ENCODE measurements around the gene ATP6V0A4. TPM values are rescaled to one million over a fixed set of nuclear protein-coding genes. Genes with fewer than 3 reads are reported as not detected.
"Not testable (repeated sequence)": the region's sequence is repeated elsewhere in the genome, so short reads cannot be mapped to it uniquely, and the experiment has no call there.

The ATP6V0A4 gene
- total and polyA plus RNA-seq, 2 donors (not counting 1 experiment from before 2014, with no cell fraction given) = not detected

GRCh38 chr7:138698281-138698680, 99.7 kb downstream of the ATP6V0A4 start:
- H3K27me3 Mint-ChIP-seq = no peaks in the 10 kb centered on the region
- intact Hi-C loops (cut with micrococcal nuclease) = no loop called here
- H3K79me2 ChIP-seq (ENCODE audit: control insufficient read depth, insufficient read depth, low read length) = no peaks in the 10 kb centered on the region
- H3K9me3 ChIP-seq (ENCODE audit: control extremely low read depth in 1 of 3, control insufficient read depth in 2 of 3, insufficient read depth in 1 of 3, low read length in 2 of 3) = peaks cover 0 to 14% (median 0%) of the 10 kb centered on the region in 3 donors
- H3K4me3 ChIP-seq (ENCODE audit: control extremely low read depth in 1 of 5, extremely low read depth in 1 of 5, insufficient read depth in 1 of 5, low read depth in 2 of 5, low read length in 4 of 5) = no peak overlapping the region
- no peaks in the 10 kb centered on the region for H3K36me3 ChIP-seq (replicated peaks in 1 of 2; ENCODE audit: control extremely low read depth in 1 of 2, control insufficient read depth in 1 of 2, extremely low read depth in 1 of 2, insufficient read depth in 2 of 2, low read length in 1 of 2)
- ChIA-PET POLR2A (no interaction called here), CTCF (no interaction called here)
- ATAC-seq (ENCODE audit: low read depth) (no peak), DNase-seq (no peak)
- TF ChIP-seq EZH2 (IDR thresholded peaks at IDR 0.05; ENCODE audit: borderline replicate concordance, insufficient read depth, low read depth, low read length, poor library complexity, severe bottlenecking) = no peak
- TF ChIP-seq, protein P1, sequence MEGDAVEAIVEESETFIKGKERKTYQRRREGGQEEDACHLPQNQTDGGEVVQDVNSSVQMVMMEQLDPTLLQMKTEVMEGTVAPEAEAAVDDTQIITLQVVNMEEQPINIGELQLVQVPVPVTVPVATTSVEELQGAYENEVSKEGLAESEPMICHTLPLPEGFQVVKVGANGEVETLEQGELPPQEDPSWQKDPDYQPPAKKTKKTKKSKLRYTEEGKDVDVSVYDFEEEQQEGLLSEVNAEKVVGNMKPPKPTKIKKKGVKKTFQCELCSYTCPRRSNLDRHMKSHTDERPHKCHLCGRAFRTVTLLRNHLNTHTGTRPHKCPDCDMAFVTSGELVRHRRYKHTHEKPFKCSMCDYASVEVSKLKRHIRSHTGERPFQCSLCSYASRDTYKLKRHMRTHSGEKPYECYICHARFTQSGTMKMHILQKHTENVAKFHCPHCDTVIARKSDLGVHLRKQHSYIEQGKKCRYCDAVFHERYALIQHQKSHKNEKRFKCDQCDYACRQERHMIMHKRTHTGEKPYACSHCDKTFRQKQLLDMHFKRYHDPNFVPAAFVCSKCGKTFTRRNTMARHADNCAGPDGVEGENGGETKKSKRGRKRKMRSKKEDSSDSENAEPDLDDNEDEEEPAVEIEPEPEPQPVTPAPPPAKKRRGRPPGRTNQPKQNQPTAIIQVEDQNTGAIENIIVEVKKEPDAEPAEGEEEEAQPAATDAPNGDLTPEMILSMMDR (IDR thresholded peaks at IDR 0.05) = no peak
- no peak overlapping the region for H3K27ac ChIP-seq (ENCODE audit: low read length in 2 of 2)
- H3K9ac ChIP-seq (ENCODE audit: low read length) = no peak overlapping the region
- H3K9me3 Mint-ChIP-seq (ENCODE audit: insufficient read depth) = peaks cover 6% of the 10 kb centered on the region
- no peak overlapping the region for H3K4me3 Mint-ChIP-seq
- no peak overlapping the region for H3K27ac Mint-ChIP-seq
- no peaks in the 10 kb centered on the region for H4K20me1 ChIP-seq (ENCODE audit: control insufficient read depth, insufficient read depth, low read length, poor library complexity, severe bottlenecking)
- no peak overlapping the region for H2AFZ ChIP-seq (ENCODE audit: insufficient read depth, low read depth, low read length, poor library complexity, severe bottlenecking)
- no peaks in the 10 kb centered on the region for H3K4me1 ChIP-seq (ENCODE audit: control insufficient read depth in 2 of 2, insufficient read depth in 2 of 2, low read length in 2 of 2)
- no peak overlapping the region for H3K4me2 ChIP-seq (replicated peaks; ENCODE audit: low read depth, low read length, poor library complexity, severe bottlenecking)
- 92% methylated on average over 6 of the region's 7 CpGs for WGBS (ENCODE audit: insufficient coverage)
- H3K27me3 ChIP-seq (replicated peaks in 1 of 4; ENCODE audit: control extremely low read depth in 1 of 4, control insufficient read depth in 3 of 4, insufficient read depth in 4 of 4, low read length in 3 of 4) = no peaks in the 10 kb centered on the region
- no peaks in the 10 kb centered on the region for H3K4me1 Mint-ChIP-seq

- POLR2A ChIA-PET = no interaction called here
- no peaks in the 10 kb centered on the region for H3K4me1 Mint-ChIP-seq
- Histone ChIP-seq H3K4me3 (ENCODE audit: control extremely low read depth in 1 of 5, extremely low read depth in 1 of 5, insufficient read depth in 1 of 5, low read depth in 2 of 5, low read length in 4 of 5) (no peak overlapping the region), H3K9me3 (ENCODE audit: control extremely low read depth in 1 of 3, control insufficient read depth in 2 of 3, insufficient read depth in 1 of 3, low read length in 2 of 3) (peaks cover 0 to 14% (median 0%) of the 10 kb centered on the region in 3 donors), H3K36me3 (replicated peaks in 1 of 2; ENCODE audit: control extremely low read depth in 1 of 2, control insufficient read depth in 1 of 2, extremely low read depth in 1 of 2, insufficient read depth in 2 of 2, low read length in 1 of 2) (no peaks in the 10 kb centered on the region), H3K27me3 (replicated peaks in 1 of 4; ENCODE audit: control extremely low read depth in 1 of 4, control insufficient read depth in 3 of 4, insufficient read depth in 4 of 4, low read length in 3 of 4) (no peaks in the 10 kb centered on the region), H3K27ac (ENCODE audit: low read length in 2 of 2) (no peak overlapping the region), H3K79me2 (ENCODE audit: control insufficient read depth, insufficient read depth, low read length) (no peaks in the 10 kb centered on the region), H4K20me1 (ENCODE audit: control insufficient read depth, insufficient read depth, low read length, poor library complexity, severe bottlenecking) (no peaks in the 10 kb centered on the region), H3K4me2 (replicated peaks; ENCODE audit: low read depth, low read length, poor library complexity, severe bottlenecking) (no peak overlapping the region), H2AFZ (ENCODE audit: insufficient read depth, low read depth, low read length, poor library complexity, severe bottlenecking) (no peak overlapping the region), H3K4me1 (ENCODE audit: control insufficient read depth in 2 of 2, insufficient read depth in 2 of 2, low read length in 2 of 2) (no peaks in the 10 kb centered on the region), H3K9ac (ENCODE audit: low read length) (no peak overlapping the region)
- H3K9me3 Mint-ChIP-seq (ENCODE audit: insufficient read depth) = peaks cover 6% of the 10 kb centered on the region
- ATAC-seq (ENCODE audit: low read depth) = no peak
- CTCF ChIA-PET = no interaction called here
- intact Hi-C loops (cut with micrococcal nuclease) = no loop called here
- no peak overlapping the region for H3K4me3 Mint-ChIP-seq
- H3K27me3 Mint-ChIP-seq = no peaks in the 10 kb centered on the region
- H3K27ac Mint-ChIP-seq = no peak overlapping the region
- no CpG with 5 or more reads among the region's 2 CpGs for WGBS (ENCODE audit: insufficient coverage)
- TF ChIP-seq, protein P1 (IDR thresholded peaks at IDR 0.05) = peak; percentile 9
- no peak for TF ChIP-seq EZH2 (IDR thresholded peaks at IDR 0.05; ENCODE audit: borderline replicate concordance, insufficient read depth, low read depth, low read length, poor library complexity, severe bottlenecking)
- no peak for DNase-seq
These were observed 100.3 kb downstream of the ATP6V0A4 start for GRCh38 chr7:138697535-138698182.

DNA sequence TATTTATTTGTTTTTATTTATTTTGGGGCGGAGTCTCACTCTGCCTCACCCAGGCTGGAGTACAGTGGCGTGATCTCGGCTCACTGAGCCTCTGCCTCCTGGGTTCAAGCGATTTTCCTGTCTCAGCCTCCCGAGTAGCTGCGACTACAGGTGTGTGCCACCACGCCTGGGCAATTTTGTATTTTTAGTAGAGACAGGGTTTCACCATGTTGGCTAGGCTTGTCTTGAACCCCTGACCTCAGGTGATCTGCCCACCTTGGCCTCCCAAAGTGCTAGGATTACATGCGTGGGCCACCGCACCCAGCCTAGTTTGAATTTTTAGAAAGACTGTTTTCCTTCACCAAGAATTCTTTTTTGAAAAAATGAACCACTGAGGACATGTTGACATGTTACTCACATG, 102.2 kb downstream of the ATP6V0A4 start:
- not testable (repeated sequence) for H3K27me3 Mint-ChIP-seq; ATAC-seq (ENCODE audit: low read depth); H3K4me3 Mint-ChIP-seq

More for the DNA sequence above, 102.2 kb downstream of the ATP6V0A4 start:
- H3K27ac Mint-ChIP-seq; H3K27me3 ChIP-seq (replicated peaks in 1 of 4; ENCODE audit: control extremely low read depth in 1 of 4, control insufficient read depth in 3 of 4, insufficient read depth in 4 of 4, low read length in 3 of 4); H3K27ac ChIP-seq (ENCODE audit: low read length in 2 of 2); H4K20me1 ChIP-seq (ENCODE audit: control insufficient read depth, insufficient read depth, low read length, poor library complexity, severe bottlenecking); H3K36me3 ChIP-seq (replicated peaks in 1 of 2; ENCODE audit: control extremely low read depth in 1 of 2, control insufficient read depth in 1 of 2, extremely low read depth in 1 of 2, insufficient read depth in 2 of 2, low read length in 1 of 2); CTCF ChIA-PET; H3K9me3 Mint-ChIP-seq (ENCODE audit: insufficient read depth); H3K4me1 ChIP-seq (ENCODE audit: control insufficient read depth in 2 of 2, insufficient read depth in 2 of 2, low read length in 2 of 2); H3K4me2 ChIP-seq (replicated peaks; ENCODE audit: low read depth, low read length, poor library complexity, severe bottlenecking); H3K79me2 ChIP-seq (ENCODE audit: control insufficient read depth, insufficient read depth, low read length); H2AFZ ChIP-seq (ENCODE audit: insufficient read depth, low read depth, low read length, poor library complexity, severe bottlenecking); H3K9ac ChIP-seq (ENCODE audit: low read length); DNase-seq; intact Hi-C loops (cut with micrococcal nuclease); H3K4me3 ChIP-seq (ENCODE audit: control extremely low read depth in 1 of 5, extremely low read depth in 1 of 5, insufficient read depth in 1 of 5, low read depth in 2 of 5, low read length in 4 of 5); POLR2A ChIA-PET; H3K4me1 Mint-ChIP-seq: not testable (repeated sequence)
- WGBS (ENCODE audit: insufficient coverage) = 98% methylated on average over 8 of the region's 9 CpGs
- H3K9me3 ChIP-seq (ENCODE audit: control extremely low read depth in 1 of 3, control insufficient read depth in 2 of 3, insufficient read depth in 1 of 3, low read length in 2 of 3) = peaks cover 0 to 14% (median 0%) of the 10 kb centered on the region in 3 donors

Data from B cell (primary cell).